ENCODE results near the gene PRSS1.

PRSS1 gene

GRCh38 chr7:142788303-142789289 is 39.3 kb downstream of the PRSS1 start:
- H3K27me3 ChIP-seq (replicated peaks; ENCODE audit: insufficient read depth, low read length) = no peaks in the 10 kb centered on the region
- TF ChIP-seq CTCF (IDR thresholded peaks at IDR 0.05; ENCODE audit: low read length) (no peak), EZH2 (optimal IDR thresholded peaks at IDR 0.05; ENCODE audit: low read depth, low read length) (no peak), EZH2phosphoT487 (IDR thresholded peaks at IDR 0.05; ENCODE audit: low read length) (no peak)
- H3K9me2 ChIP-seq (replicated peaks; ENCODE audit: insufficient read depth, low read length) = no peaks in the 10 kb centered on the region
- H3K9me3 ChIP-seq (replicated peaks; ENCODE audit: insufficient read depth, low read length) = no peaks in the 10 kb centered on the region
- H3F3A ChIP-seq (ENCODE audit: insufficient read depth, low read length) = no peaks in the 10 kb centered on the region
- no peaks in the 10 kb centered on the region for H3K36me3 ChIP-seq (replicated peaks; ENCODE audit: insufficient read depth, low read length)
- DNase-seq = no peak
- no peak overlapping the region for H3K27ac ChIP-seq (ENCODE audit: low read length)
- H4K20me1 ChIP-seq (ENCODE audit: insufficient read depth, low read length) = no peaks in the 10 kb centered on the region
- no peak overlapping the region for H3K9ac ChIP-seq (ENCODE audit: low read length)
- H3K4me1 ChIP-seq (ENCODE audit: low read length) = peaks cover 7% of the 10 kb centered on the region; the same call in 1 of the 2 replicates
- H3K79me2 ChIP-seq (ENCODE audit: low read length) = no peaks in the 10 kb centered on the region
- no peak overlapping the region for H3K4me3 ChIP-seq (ENCODE audit: low read length)
- H3K4me2 ChIP-seq (ENCODE audit: low read depth, low read length) = no peak overlapping the region
- no peak overlapping the region for H2AFZ ChIP-seq (ENCODE audit: low read length)

GRCh38 chr7:142789441-142789840 is 40.2 kb downstream of the PRSS1 start:
- H3K4me2 ChIP-seq (ENCODE audit: low read depth, low read length) = no peak overlapping the region
- H3K36me3 ChIP-seq (replicated peaks; ENCODE audit: insufficient read depth, low read length) = no peaks in the 10 kb centered on the region
- DNase-seq = no peak
- no peak overlapping the region for H3K27ac ChIP-seq (ENCODE audit: low read length)
- TF ChIP-seq EZH2 (optimal IDR thresholded peaks at IDR 0.05; ENCODE audit: low read depth, low read length) (no peak), CTCF (IDR thresholded peaks at IDR 0.05; ENCODE audit: low read length) (no peak), EZH2phosphoT487 (IDR thresholded peaks at IDR 0.05; ENCODE audit: low read length) (no peak)
- no peaks in the 10 kb centered on the region for H3K9me2 ChIP-seq (replicated peaks; ENCODE audit: insufficient read depth, low read length)
- no peak overlapping the region for H3K9ac ChIP-seq (ENCODE audit: low read length)
- no peaks in the 10 kb centered on the region for H3K27me3 ChIP-seq (replicated peaks; ENCODE audit: insufficient read depth, low read length)
- no peaks in the 10 kb centered on the region for H3F3A ChIP-seq (ENCODE audit: insufficient read depth, low read length)
- no peaks in the 10 kb centered on the region for H4K20me1 ChIP-seq (ENCODE audit: insufficient read depth, low read length)
- no peaks in the 10 kb centered on the region for H3K79me2 ChIP-seq (ENCODE audit: low read length)
- peaks cover 7% of the 10 kb centered on the region; the same call in 1 of the 2 replicates for H3K4me1 ChIP-seq (ENCODE audit: low read length)
- H3K4me3 ChIP-seq (ENCODE audit: low read length) = no peak overlapping the region
- no peaks in the 10 kb centered on the region for H3K9me3 ChIP-seq (replicated peaks; ENCODE audit: insufficient read depth, low read length)
- H2AFZ ChIP-seq (ENCODE audit: low read length) = no peak overlapping the region

GRCh38 chr7:142790056-142790455 is 40.8 kb downstream of the PRSS1 start:
- no peaks in the 10 kb centered on the region for H3K36me3 ChIP-seq (replicated peaks; ENCODE audit: insufficient read depth, low read length)
- H2AFZ ChIP-seq (ENCODE audit: low read length) = no peak overlapping the region
- no peak overlapping the region for H3K9ac ChIP-seq (ENCODE audit: low read length)
- H3K4me3 ChIP-seq (ENCODE audit: low read length) = no peak overlapping the region
- H3K4me1 ChIP-seq (ENCODE audit: low read length) = peaks cover 7% of the 10 kb centered on the region; the same call in 1 of the 2 replicates
- no peaks in the 10 kb centered on the region for H3K9me3 ChIP-seq (replicated peaks; ENCODE audit: insufficient read depth, low read length)
- H3K4me2 ChIP-seq (ENCODE audit: low read depth, low read length) = no peak overlapping the region
- H3K79me2 ChIP-seq (ENCODE audit: low read length) = no peaks in the 10 kb centered on the region
- H4K20me1 ChIP-seq (ENCODE audit: insufficient read depth, low read length) = no peaks in the 10 kb centered on the region
- H3F3A ChIP-seq (ENCODE audit: insufficient read depth, low read length) = no peaks in the 10 kb centered on the region
- TF ChIP-seq CTCF (IDR thresholded peaks at IDR 0.05; ENCODE audit: low read length) (no peak), EZH2 (optimal IDR thresholded peaks at IDR 0.05; ENCODE audit: low read depth, low read length) (no peak), EZH2phosphoT487 (IDR thresholded peaks at IDR 0.05; ENCODE audit: low read length) (no peak)
- DNase-seq = no peak
- H3K27me3 ChIP-seq (replicated peaks; ENCODE audit: insufficient read depth, low read length) = no peaks in the 10 kb centered on the region
- no peak overlapping the region for H3K27ac ChIP-seq (ENCODE audit: low read length)
- no peaks in the 10 kb centered on the region for H3K9me2 ChIP-seq (replicated peaks; ENCODE audit: insufficient read depth, low read length)
